B cell (primary cell): ENCODE results near the gene WDR53.

Experiments
- EZH2 ChIP-seq: IDR thresholded peaks from 2 replicates; pipeline ENCODE4 v1.6.1; 2012; ENCODE audit warnings: borderline replicate concordance, low read depth, mild to moderate bottlenecking, moderate library complexity, low read length; ENCODE audit not compliant: insufficient read depth, poor library complexity, severe bottlenecking
- TF ChIP-seq, protein P1 (sequence below): fragments of 200-600 bp; IDR thresholded peaks from one replicate; pipeline ENCODE4 v1.8.0; 2022; ENCODE audit warnings: antibody characterized with exemption, mild to moderate bottlenecking

DNA sequence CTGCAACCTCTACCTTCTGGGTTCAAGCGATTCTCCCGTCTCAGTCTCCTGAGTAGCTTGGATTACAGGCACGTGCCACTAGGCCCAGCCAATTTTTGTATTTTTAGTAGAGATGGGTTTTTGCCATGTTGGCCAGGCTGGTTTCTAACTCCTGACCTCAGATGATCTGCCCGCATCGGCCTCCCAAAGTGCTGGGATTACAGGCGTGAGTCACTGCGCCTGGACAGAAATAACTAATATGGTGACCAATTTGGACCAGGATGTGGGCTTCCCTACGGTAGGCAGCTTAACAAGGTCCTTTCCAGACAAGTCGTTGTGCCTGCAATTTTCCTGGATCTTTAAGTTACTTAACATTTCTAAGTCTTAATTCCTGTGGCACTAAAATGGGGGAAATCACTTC is 14.8 kb downstream of the WDR53 start:
- TF ChIP-seq, protein P1, sequence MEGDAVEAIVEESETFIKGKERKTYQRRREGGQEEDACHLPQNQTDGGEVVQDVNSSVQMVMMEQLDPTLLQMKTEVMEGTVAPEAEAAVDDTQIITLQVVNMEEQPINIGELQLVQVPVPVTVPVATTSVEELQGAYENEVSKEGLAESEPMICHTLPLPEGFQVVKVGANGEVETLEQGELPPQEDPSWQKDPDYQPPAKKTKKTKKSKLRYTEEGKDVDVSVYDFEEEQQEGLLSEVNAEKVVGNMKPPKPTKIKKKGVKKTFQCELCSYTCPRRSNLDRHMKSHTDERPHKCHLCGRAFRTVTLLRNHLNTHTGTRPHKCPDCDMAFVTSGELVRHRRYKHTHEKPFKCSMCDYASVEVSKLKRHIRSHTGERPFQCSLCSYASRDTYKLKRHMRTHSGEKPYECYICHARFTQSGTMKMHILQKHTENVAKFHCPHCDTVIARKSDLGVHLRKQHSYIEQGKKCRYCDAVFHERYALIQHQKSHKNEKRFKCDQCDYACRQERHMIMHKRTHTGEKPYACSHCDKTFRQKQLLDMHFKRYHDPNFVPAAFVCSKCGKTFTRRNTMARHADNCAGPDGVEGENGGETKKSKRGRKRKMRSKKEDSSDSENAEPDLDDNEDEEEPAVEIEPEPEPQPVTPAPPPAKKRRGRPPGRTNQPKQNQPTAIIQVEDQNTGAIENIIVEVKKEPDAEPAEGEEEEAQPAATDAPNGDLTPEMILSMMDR = no peak
- TF ChIP-seq EZH2 = no peak
